OCI-LY3 (cell line): ENCODE results near the gene ARL6IP4.

ENCODE experiments used
- H2AFZ ChIP-seq: fragments of 200-600, 300-600 bp; shearing (Covaris generic); 2 replicates; pipeline ENCODE4 v1.6.0; 2014; ENCODE audit warnings: antibody characterized with exemption, low read depth, low read length
- H3K27ac ChIP-seq: fragments of 200-600, 300-600 bp; sonication (generic); 2 replicates; pipeline ENCODE4 v1.5.1; 2014; ENCODE audit warnings: mild to moderate bottlenecking, low read length, moderate library complexity, mixed read lengths
- H3K27me3 ChIP-seq: fragments of 200-600, 300-600 bp; sonication (generic); 2 replicates; pipeline ENCODE4 v1.6.1; 2014; ENCODE audit warnings: low read depth, low read length, mixed read lengths
- H3K36me3 ChIP-seq: fragments of 200-600, 300-600 bp; sonication (generic); replicated peaks from 2 replicates; pipeline ENCODE3; 2014; ENCODE audit warnings: low read depth, low read length, mixed read lengths
- H3K4me1 ChIP-seq: fragments of 300-600, 200-600 bp; sonication (generic); 2 replicates; pipeline ENCODE4 v1.6.1; 2014; ENCODE audit warnings: low read length, mixed read lengths
- H3K4me2 ChIP-seq: fragments of 200-600, 300-600 bp; sonication (generic); 2 replicates; pipeline ENCODE4 v1.6.1; 2014; ENCODE audit warnings: low read length, mixed read lengths
- H3K4me3 ChIP-seq: fragments of 300-600, 200-600 bp; sonication (generic); 2 replicates; pipeline ENCODE4 v1.5.1; 2014; ENCODE audit warnings: antibody characterized with exemption, mild to moderate bottlenecking, low read length, moderate library complexity
- H3K79me2 ChIP-seq: fragments of 300-600, 200-600 bp; shearing (Covaris generic); 2 replicates; pipeline ENCODE4 v1.6.1; 2014; ENCODE audit warnings: mild to moderate bottlenecking, low read length, mixed read lengths
- H3K9ac ChIP-seq: fragments of 300-600, 200-600 bp; shearing (Covaris generic); 2 replicates; pipeline ENCODE4 v1.6.0; 2014; ENCODE audit warnings: mild to moderate bottlenecking, low read length, moderate library complexity
- H3K9me3 ChIP-seq: fragments of 200-600, 300-600 bp; shearing (Covaris generic); 2 replicates; pipeline ENCODE4 v1.6.1; 2014; ENCODE audit warnings: low read length, mixed read lengths; ENCODE audit not compliant: insufficient read depth
- H4K20me1 ChIP-seq: fragments of 200-600, 300-600 bp; sonication (generic); 2 replicates; pipeline ENCODE4 v1.6.1; 2016; ENCODE audit warnings: low read length, mixed read lengths; ENCODE audit not compliant: insufficient read depth
- CTCF ChIP-seq: fragments of 200-600, 300-600 bp; sonication (generic); IDR thresholded peaks from 2 replicates; pipeline ENCODE4 v1.5.1; 2014; ENCODE audit warnings: antibody characterized with exemption, low read length, low read depth
- EZH2phosphoT487 ChIP-seq: fragments of 200-600 bp; shearing (Covaris generic); IDR thresholded peaks from 2 replicates; pipeline ENCODE4 v1.6.1; 2018; ENCODE audit warnings: antibody characterized with exemption, mixed run types, low read depth

The ARL6IP4 gene

GRCh38 chr12:122996621-122997342 lies 16.3 kb downstream of the ARL6IP4 start:
- H4K20me1 ChIP-seq = peaks cover 6% of the 10 kb centered on the region; the same call in 1 of the 2 replicates
- no peak overlapping the region for H3K9ac ChIP-seq
- H3K4me3 ChIP-seq = no peak overlapping the region
- H2AFZ ChIP-seq = no peak overlapping the region
- no peaks in the 10 kb centered on the region for H3K79me2 ChIP-seq
- H3K9me3 ChIP-seq = no peaks in the 10 kb centered on the region
- H3K36me3 ChIP-seq = no peaks in the 10 kb centered on the region
- TF ChIP-seq CTCF (no peak), EZH2phosphoT487 (no peak)
- no peak overlapping the region for H3K27ac ChIP-seq
- peaks cover 6% of the 10 kb centered on the region; the same call in 1 of the 2 replicates for H3K27me3 ChIP-seq
- H3K4me1 ChIP-seq = peaks cover 28% of the 10 kb centered on the region
- H3K4me2 ChIP-seq = no peak overlapping the region

DNA sequence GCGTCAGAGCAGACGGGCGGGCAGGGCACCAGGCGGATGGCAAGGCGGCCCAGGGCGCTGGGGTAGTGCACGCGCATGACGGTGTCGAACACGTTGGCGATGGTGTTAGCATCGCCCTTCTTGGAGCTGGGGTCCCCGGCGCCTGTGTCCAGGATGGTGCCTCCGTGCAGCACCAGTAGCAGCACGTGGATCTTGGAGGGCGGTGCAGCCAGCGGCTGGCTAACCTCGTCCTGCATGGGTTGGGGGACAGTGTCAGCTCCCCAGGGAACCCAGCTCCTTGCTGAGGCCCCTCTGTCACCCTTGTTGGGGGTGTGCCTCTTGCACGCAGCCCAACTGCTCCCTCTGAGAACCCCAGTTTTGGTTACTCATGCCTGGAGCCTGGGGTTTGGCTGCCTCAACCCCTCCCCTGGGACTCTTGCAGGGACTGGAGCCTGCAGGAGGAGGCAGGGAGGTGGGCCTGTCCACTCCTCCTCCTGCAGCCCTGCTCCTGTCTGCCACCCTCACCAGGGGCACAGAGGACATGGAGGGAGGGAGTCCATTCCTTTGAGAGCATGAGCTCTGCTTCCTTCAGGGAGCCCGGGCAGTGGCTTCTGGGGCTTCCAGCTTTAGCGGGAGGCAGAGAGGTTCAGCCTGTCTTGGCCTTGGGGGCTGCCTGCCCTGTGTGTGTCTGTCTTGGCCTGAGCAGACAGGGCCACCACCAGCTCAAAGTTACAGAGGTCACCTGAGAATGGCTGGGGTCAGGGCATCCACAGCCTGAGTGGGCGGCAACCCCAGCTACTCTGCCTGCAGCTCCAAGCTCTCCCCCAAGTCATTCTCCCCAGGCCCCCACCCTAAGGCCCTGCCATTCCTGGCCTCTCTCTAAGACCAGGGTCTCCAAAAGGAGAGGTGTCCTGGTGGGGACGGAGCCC lies 17.1 kb downstream of the ARL6IP4 start:
- H3K9ac ChIP-seq = no peak overlapping the region
- no peak overlapping the region for H3K27ac ChIP-seq
- no peaks in the 10 kb centered on the region for H3K36me3 ChIP-seq
- no peak overlapping the region for H3K4me2 ChIP-seq
- no peak overlapping the region for H3K4me3 ChIP-seq
- no peak overlapping the region for H2AFZ ChIP-seq
- peaks cover 6% of the 10 kb centered on the region; the same call in 1 of the 2 replicates for H3K27me3 ChIP-seq
- H3K4me1 ChIP-seq = peaks cover 25% of the 10 kb centered on the region
- no peaks in the 10 kb centered on the region for H3K9me3 ChIP-seq
- no peaks in the 10 kb centered on the region for H3K79me2 ChIP-seq
- H4K20me1 ChIP-seq = peaks cover 6% of the 10 kb centered on the region; the same call in 1 of the 2 replicates
- TF ChIP-seq CTCF (no peak), EZH2phosphoT487 (no peak)

GRCh38 chr12:122998316-122998715 lies 17.8 kb downstream of the ARL6IP4 start:
- TF ChIP-seq EZH2phosphoT487 (no peak), CTCF (no peak)
- Histone ChIP-seq H3K4me3 (no peak overlapping the region), H2AFZ (no peak overlapping the region), H3K27me3 (peaks cover 6% of the 10 kb centered on the region; the same call in 1 of the 2 replicates), H3K36me3 (no peaks in the 10 kb centered on the region), H3K9ac (no peak overlapping the region), H3K4me2 (no peak overlapping the region), H4K20me1 (peaks cover 6% of the 10 kb centered on the region; the same call in 1 of the 2 replicates), H3K27ac (no peak overlapping the region), H3K9me3 (no peaks in the 10 kb centered on the region), H3K79me2 (no peaks in the 10 kb centered on the region), H3K4me1 (peaks cover 18% of the 10 kb centered on the region)
